HG03439 (cell line): Measurements from ENCODE around the gene VKORC1L1.
"Not testable (repeated sequence)": the region's sequence is repeated elsewhere in the genome, so short reads cannot be mapped to it uniquely, and the experiment has no call there.

Source experiments
- ATAC-seq: cut with Tn5 transposase; IDR thresholded peaks from one replicate; pipeline ENCODE4 v1.9.1; 2021; ENCODE audit warnings: mild to moderate bottlenecking, moderate library complexity; ENCODE audit not compliant: unreplicated experiment

Gene VKORC1L1

GRCh38 chr7:65975814-65976445 is 103.1 kb downstream of the VKORC1L1 start:
- no peak for ATAC-seq

- no peak for ATAC-seq
Measured at GRCh38 chr7:65976659-65977196, 103.9 kb downstream of the VKORC1L1 start.

- ATAC-seq: no peak
Measured at GRCh38 chr7:65978891-65979582, 106.2 kb downstream of the VKORC1L1 start.

GRCh38 chr7:65979583-65980477 is 107.0 kb downstream of the VKORC1L1 start:
- no peak for ATAC-seq

- peak; percentile 59 for ATAC-seq
Measured at GRCh38 chr7:65980478-65981250, 107.8 kb downstream of the VKORC1L1 start.

GRCh38 chr7:65981965-65982792 is 109.3 kb downstream of the VKORC1L1 start, which contains the start of gene GUSB:
Gene GUSB, minus strand, starts transcription at chr7:65982213. Its CDS starts 30 bp downstream, at chr7:65982183.
- ATAC-seq: peak; percentile 79

GRCh38 chr7:65983965-65984658 is 111.2 kb downstream of the VKORC1L1 start:
- ATAC-seq: no peak

GRCh38 chr7:65988084-65988483 is 115.2 kb downstream of the VKORC1L1 start:
- ATAC-seq: no peak

GRCh38 chr7:65988503-65988902 is 115.6 kb downstream of the VKORC1L1 start:
- ATAC-seq: not testable (repeated sequence)

- no peak for ATAC-seq
Measured at GRCh38 chr7:65989694-65990080, 116.8 kb downstream of the VKORC1L1 start.

GRCh38 chr7:65991829-65992228 is 119.0 kb downstream of the VKORC1L1 start:
- ATAC-seq: not testable (repeated sequence)

GRCh38 chr7:65992526-65992925 is 119.7 kb downstream of the VKORC1L1 start:
- ATAC-seq: no peak

- ATAC-seq: not testable (repeated sequence)
Measured at GRCh38 chr7:65994984-65995383, 122.1 kb downstream of the VKORC1L1 start.

- not testable (repeated sequence) for ATAC-seq
Measured at GRCh38 chr7:66000823-66001417, 128.0 kb downstream of the VKORC1L1 start.

- ATAC-seq: not testable (repeated sequence)
Measured at GRCh38 chr7:66005115-66005671, 132.3 kb downstream of the VKORC1L1 start.

GRCh38 chr7:66007232-66007631 is 134.4 kb downstream of the VKORC1L1 start:
- ATAC-seq: no peak
